Loucy (cell line): ENCODE results near the gene IGF2BP1.

Source experiments
- H2AFZ ChIP-seq: fragments of 200-600 bp; sonication (generic); 2 replicates; pipeline ENCODE4 v1.6.0; 2016; ENCODE audit warnings: antibody characterized with exemption, mild to moderate bottlenecking, low read length, moderate library complexity
- H3F3A ChIP-seq: fragments of 200-600 bp; 2 replicates; pipeline ENCODE4 v1.6.0; 2016; ENCODE audit warnings: antibody characterized with exemption, low read depth, mild to moderate bottlenecking
- H3K27me3 ChIP-seq: fragments of 200-600 bp; sonication (generic); 2 replicates; pipeline ENCODE4 v1.6.1; 2014; ENCODE audit warnings: low read length, mild to moderate bottlenecking; ENCODE audit not compliant: insufficient read depth, poor library complexity, severe bottlenecking
- H3K36me3 ChIP-seq: fragments of 200-600 bp; sonication (generic); 2 replicates; pipeline ENCODE4 v1.6.1; 2016; ENCODE audit warnings: low read length; ENCODE audit not compliant: insufficient read depth
- H3K4me1 ChIP-seq: fragments of 200-600 bp; sonication (generic); 2 replicates; pipeline ENCODE4 v1.5.1; 2014; ENCODE audit warnings: low read length, mild to moderate bottlenecking; ENCODE audit not compliant: insufficient read depth, poor library complexity, severe bottlenecking
- H3K4me2 ChIP-seq: fragments of 200-600 bp; sonication (generic); 2 replicates; pipeline ENCODE4 v1.6.0; 2014; ENCODE audit warnings: antibody characterized with exemption, low read length, low read depth, mild to moderate bottlenecking; ENCODE audit not compliant: poor library complexity, severe bottlenecking
- H3K4me3 ChIP-seq: fragments of 200-600 bp; sonication (generic); 2 replicates; pipeline ENCODE4 v1.5.1; 2014; ENCODE audit warnings: low read length, mild to moderate bottlenecking, mixed read lengths; ENCODE audit not compliant: poor library complexity, severe bottlenecking
- H3K79me2 ChIP-seq: fragments of 200-600 bp; sonication (generic); 2 replicates; pipeline ENCODE4 v1.6.1; 2014; ENCODE audit warnings: low read length; ENCODE audit not compliant: insufficient read depth
- H3K9ac ChIP-seq: fragments of 200-600 bp; sonication (generic); 2 replicates; pipeline ENCODE4 v1.6.0; 2014; ENCODE audit warnings: mild to moderate bottlenecking, low read depth, low read length, moderate library complexity; ENCODE audit not compliant: poor library complexity, severe bottlenecking
- H3K9me2 ChIP-seq: fragments of 200-600 bp; sonication (generic); replicated peaks from 2 replicates; pipeline ENCODE4 v1.6.1; 2016; ENCODE audit warnings: low read depth, low read length, mixed read lengths
- H3K9me3 ChIP-seq: fragments of 200-600 bp; sonication (generic); 2 replicates; pipeline ENCODE4 v1.6.1; 2014; ENCODE audit warnings: mild to moderate bottlenecking, antibody characterized with exemption, low read length, low read depth; ENCODE audit not compliant: insufficient read depth
- H4K20me1 ChIP-seq: fragments of 200-600 bp; sonication (generic); 2 replicates; pipeline ENCODE4 v1.6.0; 2014; ENCODE audit warnings: antibody characterized with exemption, low read length, mild to moderate bottlenecking; ENCODE audit not compliant: insufficient read depth, poor library complexity, severe bottlenecking
- EZH2phosphoT487 ChIP-seq: fragments of 200-600 bp; IDR thresholded peaks from 2 replicates; pipeline ENCODE4 v1.6.1; 2018; ENCODE audit warnings: antibody characterized with exemption, mild to moderate bottlenecking, moderate library complexity, borderline replicate concordance
- TF ChIP-seq, protein P1 (sequence below): fragments of 200-600 bp; sonication (generic); conservative IDR thresholded peaks from 2 replicates; pipeline ENCODE4 v1.5.1; 2014; ENCODE audit warnings: mild to moderate bottlenecking, antibody characterized with exemption, low read length

IGF2BP1 gene

DNA sequence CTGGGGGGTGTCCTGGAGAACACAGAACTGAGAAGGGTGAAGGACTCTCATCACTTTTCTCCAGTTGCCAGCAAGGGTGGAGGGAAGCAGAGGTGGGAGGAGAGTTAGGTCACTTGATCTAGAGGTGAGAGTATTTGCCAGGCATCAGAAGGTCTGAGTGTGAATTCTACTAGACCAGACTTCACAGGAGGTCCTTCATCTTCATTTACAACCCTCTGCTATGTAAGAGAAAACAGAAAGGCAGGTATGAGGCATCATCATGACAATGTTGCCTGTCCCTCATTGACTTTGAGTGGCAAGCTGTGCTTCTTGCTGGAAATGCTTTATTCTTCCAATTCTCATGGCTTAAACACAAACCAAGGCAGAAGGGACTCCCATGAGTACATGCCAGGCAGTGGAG lies 89.5 kb downstream of the IGF2BP1 start:
- Histone ChIP-seq H3K36me3 (no peaks in the 10 kb centered on the region), H3K9me3 (no peaks in the 10 kb centered on the region), H3K4me1 (no peaks in the 10 kb centered on the region), H3K27me3 (no peaks in the 10 kb centered on the region), H3K9ac (no peak overlapping the region), H3F3A (no peaks in the 10 kb centered on the region), H2AFZ (0 out of 2 replicates have a peak overlapping the region, but pooled peaks have one; percentile 50), H3K4me2 (no peak overlapping the region), H3K79me2 (no peaks in the 10 kb centered on the region), H4K20me1 (no peaks in the 10 kb centered on the region), H3K4me3 (no peak overlapping the region), H3K9me2 (no peaks in the 10 kb centered on the region)
- TF ChIP-seq, protein P1, sequence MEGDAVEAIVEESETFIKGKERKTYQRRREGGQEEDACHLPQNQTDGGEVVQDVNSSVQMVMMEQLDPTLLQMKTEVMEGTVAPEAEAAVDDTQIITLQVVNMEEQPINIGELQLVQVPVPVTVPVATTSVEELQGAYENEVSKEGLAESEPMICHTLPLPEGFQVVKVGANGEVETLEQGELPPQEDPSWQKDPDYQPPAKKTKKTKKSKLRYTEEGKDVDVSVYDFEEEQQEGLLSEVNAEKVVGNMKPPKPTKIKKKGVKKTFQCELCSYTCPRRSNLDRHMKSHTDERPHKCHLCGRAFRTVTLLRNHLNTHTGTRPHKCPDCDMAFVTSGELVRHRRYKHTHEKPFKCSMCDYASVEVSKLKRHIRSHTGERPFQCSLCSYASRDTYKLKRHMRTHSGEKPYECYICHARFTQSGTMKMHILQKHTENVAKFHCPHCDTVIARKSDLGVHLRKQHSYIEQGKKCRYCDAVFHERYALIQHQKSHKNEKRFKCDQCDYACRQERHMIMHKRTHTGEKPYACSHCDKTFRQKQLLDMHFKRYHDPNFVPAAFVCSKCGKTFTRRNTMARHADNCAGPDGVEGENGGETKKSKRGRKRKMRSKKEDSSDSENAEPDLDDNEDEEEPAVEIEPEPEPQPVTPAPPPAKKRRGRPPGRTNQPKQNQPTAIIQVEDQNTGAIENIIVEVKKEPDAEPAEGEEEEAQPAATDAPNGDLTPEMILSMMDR = no peak
- no peak for TF ChIP-seq EZH2phosphoT487

DNA sequence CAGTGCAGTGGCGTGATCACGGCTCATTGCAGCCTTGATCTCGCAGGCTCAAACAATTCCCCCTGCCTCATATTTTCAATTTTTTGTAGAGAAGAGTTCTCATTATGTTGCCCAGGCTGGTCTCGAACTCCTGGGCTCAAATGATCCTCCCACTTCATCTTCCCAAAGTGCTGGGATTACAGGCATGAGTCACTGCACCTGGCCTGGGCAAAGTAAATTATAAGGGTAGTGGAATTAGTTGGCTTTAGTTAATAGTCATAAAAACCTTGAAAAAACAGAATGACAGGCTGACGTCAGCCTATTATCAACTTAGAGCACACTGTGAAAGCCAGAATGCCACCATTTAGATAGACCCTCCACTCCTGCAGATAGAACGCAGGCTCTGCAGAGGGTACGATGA lies 91.9 kb downstream of the IGF2BP1 start:
- TF ChIP-seq, protein P1 = no peak
- TF ChIP-seq EZH2phosphoT487 = no peak
- Histone ChIP-seq H3K27me3 (no peaks in the 10 kb centered on the region), H3K4me2 (no peak overlapping the region), H3K4me3 (no peak overlapping the region), H4K20me1 (no peaks in the 10 kb centered on the region), H3F3A (no peaks in the 10 kb centered on the region), H3K79me2 (no peaks in the 10 kb centered on the region), H3K4me1 (no peaks in the 10 kb centered on the region), H2AFZ (no peak overlapping the region), H3K36me3 (no peaks in the 10 kb centered on the region), H3K9ac (no peak overlapping the region), H3K9me2 (no peaks in the 10 kb centered on the region), H3K9me3 (no peaks in the 10 kb centered on the region)

DNA sequence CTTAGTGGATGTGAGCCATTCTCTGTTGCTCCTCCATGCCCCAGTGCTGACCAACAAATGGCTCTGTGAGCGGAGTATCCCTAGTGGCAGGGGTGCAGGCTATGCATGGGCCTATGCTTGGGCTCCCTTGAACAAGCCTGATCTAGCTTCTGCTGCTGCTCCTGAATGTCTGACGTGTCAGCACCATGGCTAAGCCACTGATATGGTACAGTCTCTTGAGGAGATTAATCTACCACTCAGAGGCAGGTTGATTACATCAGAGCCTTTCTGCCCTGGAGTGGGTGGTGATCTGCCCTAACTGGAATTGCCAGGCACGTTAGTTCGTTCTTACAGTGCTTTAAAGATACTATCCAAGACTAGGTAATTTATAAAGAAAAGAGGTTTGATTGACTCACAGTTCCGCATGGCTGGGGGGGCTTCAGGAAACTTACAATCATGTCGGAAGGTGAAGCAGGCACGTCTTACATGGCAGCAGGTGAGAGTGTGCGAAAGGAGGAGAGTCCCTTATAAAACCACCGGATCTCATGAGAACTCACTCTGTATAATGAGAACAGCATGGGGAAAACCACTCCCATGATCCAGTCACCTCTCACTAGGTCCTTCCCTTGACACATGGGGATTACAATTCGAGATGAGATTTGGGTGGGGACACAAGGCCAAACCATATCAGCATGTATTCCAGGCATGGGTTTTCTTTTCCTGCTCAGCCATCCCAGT lies 93.9 kb downstream of the IGF2BP1 start:
- Histone ChIP-seq H3K27me3 (no peaks in the 10 kb centered on the region), H3K4me2 (no peak overlapping the region), H3K79me2 (no peaks in the 10 kb centered on the region), H3K9ac (no peak overlapping the region), H3K4me1 (no peaks in the 10 kb centered on the region), H3K36me3 (no peaks in the 10 kb centered on the region), H2AFZ (no peak overlapping the region), H3K9me2 (no peaks in the 10 kb centered on the region), H3K4me3 (no peak overlapping the region), H4K20me1 (no peaks in the 10 kb centered on the region), H3K9me3 (no peaks in the 10 kb centered on the region), H3F3A (no peaks in the 10 kb centered on the region)
- TF ChIP-seq, protein P1 = no peak
- no peak for TF ChIP-seq EZH2phosphoT487
